Femur (tissue), 1 donor: ENCODE results near the gene ATG16L1.

Experiments used
- DNase-seq: peaks from one replicate; pipeline ENCODE4 v3.0.0-alpha.2; 2017

Gene ATG16L1

GRCh38 chr2:233227346-233227978 is 24.0 kb upstream of the ATG16L1 start:
- no peak for DNase-seq

- no peak for DNase-seq
These were observed 23.1 kb upstream of the ATG16L1 start for GRCh38 chr2:233228376-233228775.

- no peak for DNase-seq
These were observed 17.7 kb upstream of the ATG16L1 start for GRCh38 chr2:233233618-233234230.

- DNase-seq = no peak
These were observed 17.2 kb upstream of the ATG16L1 start for GRCh38 chr2:233234264-233234663.

- no peak for DNase-seq
These were observed 16.5 kb upstream of the ATG16L1 start for GRCh38 chr2:233234996-233235395.

- no peak for DNase-seq
These were observed 15.5 kb upstream of the ATG16L1 start for GRCh38 chr2:233235977-233236376.

- DNase-seq = no peak
These were observed 14.5 kb upstream of the ATG16L1 start for GRCh38 chr2:233236820-233237589.

GRCh38 chr2:233240897-233241296 is 10.6 kb upstream of the ATG16L1 start:
- DNase-seq = no peak

- DNase-seq = no peak
These were observed 9.7 kb upstream of the ATG16L1 start for GRCh38 chr2:233241803-233242202.

GRCh38 chr2:233242231-233242927 is 9.1 kb upstream of the ATG16L1 start:
- DNase-seq = no peak

GRCh38 chr2:233243348-233243747 is 8.1 kb upstream of the ATG16L1 start:
- DNase-seq = no peak

GRCh38 chr2:233244818-233245217 is 6.7 kb upstream of the ATG16L1 start:
- DNase-seq = no peak

GRCh38 chr2:233245406-233245805 is 6.1 kb upstream of the ATG16L1 start:
- no peak for DNase-seq

- DNase-seq = no peak
These were observed 4.4 kb upstream of the ATG16L1 start for GRCh38 chr2:233247116-233247515.

- no peak for DNase-seq
These were observed 3.7 kb upstream of the ATG16L1 start for GRCh38 chr2:233247744-233248143.

- no peak for DNase-seq
These were observed 2.5 kb upstream of the ATG16L1 start for GRCh38 chr2:233248999-233249398.

GRCh38 chr2:233250568-233250967 is 905 bp upstream of the ATG16L1 start:
- DNase-seq = no peak

- no peak for DNase-seq
These were observed 528 bp upstream of the ATG16L1 start for GRCh38 chr2:233250985-233251305.

GRCh38 chr2:233252227-233252626 is 754 bp downstream of the ATG16L1 start:
- DNase-seq = no peak

- no peak for DNase-seq
These were observed 3.7 kb downstream of the ATG16L1 start for GRCh38 chr2:233255151-233255550.

- DNase-seq = no peak
These were observed 4.6 kb downstream of the ATG16L1 start for GRCh38 chr2:233256048-233256447.

- no peak for DNase-seq
These were observed 6.7 kb downstream of the ATG16L1 start for GRCh38 chr2:233258211-233258610.

GRCh38 chr2:233259730-233260129 is 8.3 kb downstream of the ATG16L1 start:
- DNase-seq = no peak

- DNase-seq = no peak
These were observed 9.2 kb downstream of the ATG16L1 start for GRCh38 chr2:233260661-233261060.
